Heart left ventricle (tissue), 16 donors: Measurements from ENCODE around the gene AHR. TPM values are rescaled to one million over a fixed set of nuclear protein-coding genes. Genes with fewer than 3 reads are reported as not detected.

Experiments used
- ATAC-seq, 4 donors: fragments of 200-7000 bp; cut with Tn5 transposase; one replicate each; pipeline ENCODE4 v1.9.1; 2020 to 2022; ENCODE audit warnings: moderate library complexity in 4 of 4, mild to moderate bottlenecking in 3 of 4, moderate number of reproducible peaks in 1 of 4
- DNase-seq, 5 donors: peaks; one replicate each; pipeline ENCODE4 v3.0.0-alpha.2; 2020
- H3K27ac ChIP-seq, 12 donors: fragments of 200-600 bp; sonication (generic) in 4 of 12; one replicate each; pipeline versions ENCODE4 v1.5.0 to v1.8.0; 2016 to 2022; ENCODE audit warnings: mild to moderate bottlenecking in 2 of 12
- H3K27me3 ChIP-seq, 9 donors: fragments of 200-600 bp; sonication (generic) in 2 of 9; one replicate each; pipeline versions ENCODE4 v1.5.1 to v1.8.0; 2016 to 2022; ENCODE audit warnings: mild to moderate bottlenecking in 3 of 9
- H3K36me3 ChIP-seq, 9 donors: fragments of 200-600 bp; sonication (generic) in 2 of 9; one replicate each; pipeline versions ENCODE4 v1.5.0 to v1.8.0; 2018 to 2022; ENCODE audit warnings: mild to moderate bottlenecking in 2 of 9
- H3K4me1 ChIP-seq, 12 donors: fragments of 200-600 bp; sonication (generic) in 4 of 12; one replicate each; pipeline versions ENCODE4 v1.5.0 to v1.8.0; 2016 to 2022; ENCODE audit warnings: mild to moderate bottlenecking in 3 of 12
- H3K4me3 ChIP-seq, 12 donors: fragments of 200-600 bp; sonication (generic) in 4 of 12; one replicate each; pipeline versions ENCODE4 v1.5.0 to v1.8.0; 2017 to 2022; ENCODE audit warnings: mild to moderate bottlenecking in 9 of 12, moderate library complexity in 4 of 12
- H3K9me3 ChIP-seq, 12 donors: fragments of 200-600 bp; sonication (generic) in 4 of 12; one replicate each; pipeline versions ENCODE4 v1.5.0 to v1.8.0; 2016 to 2022; ENCODE audit warnings: mild to moderate bottlenecking in 1 of 12
- CTCF ChIP-seq, 12 donors: fragments of 200-600 bp; sonication (generic) in 4 of 12; IDR thresholded peaks; one replicate each; pipeline versions ENCODE4 v1.5.0 to v1.8.0; 2018 to 2022; ENCODE audit warnings: antibody characterized with exemption in 12 of 12, mild to moderate bottlenecking in 5 of 12
- POLR2A ChIP-seq, 2 donors: fragments of 450-650 bp; IDR thresholded peaks; one replicate each; pipeline ENCODE4 v1.6.1; 2017; ENCODE audit warnings: antibody characterized with exemption in 2 of 2, mild to moderate bottlenecking in 2 of 2, moderate library complexity in 2 of 2
- WGBS, 4 donors: extraction: QIAGEN DNeasy Blood & Tissue Kit in 2 of 4; methylation state at CpG; one replicate each; pipeline versions ENCODE4 v1.1.5 to v1.1.7; 2013 to 2018; 5-methylcytosine and 5-hydroxymethylcytosine counted together
- intact Hi-C, 10 donors: fragments of 100-400 bp; cut with DNase I; formaldehyde crosslinking; loops; one replicate each; pipeline versions ENCODE4 v1.11.1 to v1.14.2; 2022
- polyA plus RNA-seq, 2 donors: library from polyadenylated mRNA; stranded (reverse); fragments of 200-250 nt; gene quantifications; one replicate each; pipeline ENCODE4 v1.2.3, GENCODE V29; 2013
- total RNA-seq, 9 donors: library from RNA; depleted of rRNA in 2 of 9; stranded (reverse); fragments of >200 nt in 2 of 9; fragmentation: NEBNext Ultra II Directional in 3 of 9; extraction: Animal tissue kit (Norgen Biotek cat#: 25700) in 3 of 9; gene quantifications; one replicate each; pipeline versions ENCODE4 v1.1.0 to v1.2.4, GENCODE V29; 2016 to 2023
- donor health status: ischemic (EF 13 %, LVEDD 7.1; RV severe dilation, severe dysfunction).
- donor health status: healthy with polysubstance abuse.
- donor health status: DM: no; HTN: yes; CAD: no.
- donor health status: DM: no; HTN: no; CAD: no.
- donor health status: ischemic (EF 25% LVEDD 6.9; RV normal size, moderate dysfunction).
- donor health status: ischemic (EF 25% LVEDD 5.7; RV mildly dilated, moderate dysfunction).
- donor health status: healthy.
- donor health status: DM: yes; HTN: yes; CAD: no.
- donor health status: ischemic (EF 35%, LVEDD 5.7; RV mildly dilated, moderate dysfunction).
- donor health status: nonischemic (EF 11% LVEDD 7.7; RV severe dilation, severe dysfunction).
- donor health status: DM: yes; HTN: yes; CAD: no.
- donor health status: PGD.
- donor health status: ischemic (EF 29% LVEDD 5.4; RV normal size, mild dysfunction).
- donor health status: nonischemic (EF 23%, LVEDD 6.1; RV moderate dilation, normal function).

AHR gene
- total and polyA plus RNA-seq, 11 donors, result 6.0 to 84.6 (median 40.8) TPM

- no peaks in the 10 kb centered on the region for H3K36me3 ChIP-seq
- H3K4me1 ChIP-seq, result no peaks in the 10 kb centered on the region
- ATAC-seq (no peak), DNase-seq (no peak)
- no peak overlapping the region for H3K4me3 ChIP-seq
- 92 to 96% (median 94%) methylated on average over 23 of the region's 23 CpGs for WGBS, 4 donors
- intact Hi-C loops, result no loop called here
- no peak overlapping the region for H3K27ac ChIP-seq
- TF ChIP-seq CTCF (IDR thresholded peaks at IDR 0.05), result no peak
- no peak for TF ChIP-seq POLR2A (IDR thresholded peaks at IDR 0.05)
- no peaks in the 10 kb centered on the region for H3K27me3 ChIP-seq
- peaks cover 0 to 8% (median 0%) of the 10 kb centered on the region in 12 donors for H3K9me3 ChIP-seq
Measured at GRCh38 chr7:17362439-17363105, 64.1 kb downstream of the AHR start.

- ATAC-seq, result no peak
- no peak for DNase-seq
- H3K36me3 ChIP-seq, result no peaks in the 10 kb centered on the region
Measured at GRCh38 chr7:17364671-17365070, 66.2 kb downstream of the AHR start.

GRCh38 chr7:17365775-17366174, 67.3 kb downstream of the AHR start:
- no peak for ATAC-seq
- Histone ChIP-seq H3K27ac (no peak overlapping the region), H3K27me3 (no peaks in the 10 kb centered on the region), H3K4me3 (no peak overlapping the region), H3K4me1 (peaks cover 0 to 20% (median 0%) of the 10 kb centered on the region in 12 donors), H3K9me3 (no peaks in the 10 kb centered on the region), H3K36me3 (no peaks in the 10 kb centered on the region)
- TF ChIP-seq CTCF (IDR thresholded peaks at IDR 0.05) (no peak), POLR2A (IDR thresholded peaks at IDR 0.05) (no peak)
- 88 to 100% (median 95%) methylated on average over 1 of the region's 1 CpG for WGBS, 4 donors
- no peak for DNase-seq
- intact Hi-C loops, result no loop called here

More at GRCh38 chr7:17364671-17365070, 66.2 kb downstream of the AHR start:
- intact Hi-C loops, result no loop called here
- TF ChIP-seq POLR2A (IDR thresholded peaks at IDR 0.05), result no peak
- TF ChIP-seq CTCF (IDR thresholded peaks at IDR 0.05), result no peak
- Histone ChIP-seq H3K27me3 (no peaks in the 10 kb centered on the region), H3K4me1 (peaks cover 0 to 9% (median 0%) of the 10 kb centered on the region in 12 donors), H3K27ac (no peak overlapping the region), H3K9me3 (no peaks in the 10 kb centered on the region), H3K4me3 (no peak overlapping the region)
- 66 to 83% (median 74%) methylated on average over 2 of the region's 2 CpGs for WGBS, 4 donors

- TF ChIP-seq CTCF (IDR thresholded peaks at IDR 0.05) (no peak), POLR2A (IDR thresholded peaks at IDR 0.05) (no peak)
- Histone ChIP-seq H3K36me3 (no peaks in the 10 kb centered on the region), H3K9me3 (no peaks in the 10 kb centered on the region), H3K4me3 (no peak overlapping the region), H3K27ac (no peak overlapping the region), H3K4me1 (peaks cover 0 to 36% (median 0%) of the 10 kb centered on the region in 12 donors), H3K27me3 (no peaks in the 10 kb centered on the region)
- ATAC-seq (no peak), DNase-seq (no peak)
- intact Hi-C loops, result no loop called here
- WGBS, 4 donors, result 82 to 93% (median 83%) methylated on average over 2 of the region's 2 CpGs
Measured at GRCh38 chr7:17367502-17367901, 69.0 kb downstream of the AHR start.
